ENCODE results near the gene SERPINC1.

DNA sequence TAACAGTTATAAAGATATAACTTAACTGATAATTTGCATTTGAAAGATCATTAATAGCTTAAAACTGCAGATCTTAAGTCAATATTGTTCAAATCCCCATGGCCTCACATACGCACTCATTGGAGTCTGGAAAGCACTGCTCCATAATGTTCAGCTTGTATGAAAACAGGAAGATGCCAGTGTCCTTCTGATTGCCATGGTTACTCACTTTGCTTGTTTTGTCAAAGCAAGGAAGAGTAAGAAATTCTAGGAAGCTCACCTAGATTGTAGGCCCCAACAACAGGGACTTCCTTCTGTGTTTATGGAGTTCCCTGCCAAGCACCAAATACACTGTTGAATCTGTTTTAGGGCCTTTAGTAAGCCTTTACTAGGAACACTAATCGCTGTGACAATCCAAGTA is 60.2 kb downstream of the SERPINC1 start:
- TF ChIP-seq, protein P1, sequence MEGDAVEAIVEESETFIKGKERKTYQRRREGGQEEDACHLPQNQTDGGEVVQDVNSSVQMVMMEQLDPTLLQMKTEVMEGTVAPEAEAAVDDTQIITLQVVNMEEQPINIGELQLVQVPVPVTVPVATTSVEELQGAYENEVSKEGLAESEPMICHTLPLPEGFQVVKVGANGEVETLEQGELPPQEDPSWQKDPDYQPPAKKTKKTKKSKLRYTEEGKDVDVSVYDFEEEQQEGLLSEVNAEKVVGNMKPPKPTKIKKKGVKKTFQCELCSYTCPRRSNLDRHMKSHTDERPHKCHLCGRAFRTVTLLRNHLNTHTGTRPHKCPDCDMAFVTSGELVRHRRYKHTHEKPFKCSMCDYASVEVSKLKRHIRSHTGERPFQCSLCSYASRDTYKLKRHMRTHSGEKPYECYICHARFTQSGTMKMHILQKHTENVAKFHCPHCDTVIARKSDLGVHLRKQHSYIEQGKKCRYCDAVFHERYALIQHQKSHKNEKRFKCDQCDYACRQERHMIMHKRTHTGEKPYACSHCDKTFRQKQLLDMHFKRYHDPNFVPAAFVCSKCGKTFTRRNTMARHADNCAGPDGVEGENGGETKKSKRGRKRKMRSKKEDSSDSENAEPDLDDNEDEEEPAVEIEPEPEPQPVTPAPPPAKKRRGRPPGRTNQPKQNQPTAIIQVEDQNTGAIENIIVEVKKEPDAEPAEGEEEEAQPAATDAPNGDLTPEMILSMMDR (conservative IDR thresholded peaks at IDR 0.05 in 1 of 2, IDR thresholded peaks at IDR 0.05 in 1 of 2; ENCODE audit: extremely low read depth in 1 of 2, insufficient read depth in 1 of 2, low read depth in 1 of 2, low read length in 2 of 2), result no peak
- no peak for TF ChIP-seq EZH2 (IDR thresholded peaks at IDR 0.05; ENCODE audit: borderline replicate concordance, low read length)

Data from mammary epithelial cell (primary cell).